OCI-LY7 (cell line): ENCODE results near the gene RSRP1. TPM values are rescaled to one million over a fixed set of nuclear protein-coding genes. Genes with fewer than 3 reads are reported as not detected.

Experiments used
- BruUV-seq: library from RNA; stranded (reverse); fragments of 400-500 nt; replicated peaks from 2 replicates; lab custom pipeline; 2021; lab: Mats Ljungman, UMichigan
- CTCF ChIA-PET: fragments of 300-600 bp; sonication (Branson Sonifier 250); formaldehyde crosslinking; loops from one replicate; lab custom pipeline; 2022; ENCODE audit warnings: antibody characterized with exemption; ENCODE audit not compliant: unreplicated experiment; lab: Charles Lee
- POLR2A ChIA-PET: fragments of 300-600 bp; sonication (Branson Sonifier 250); formaldehyde crosslinking; loops from one replicate; lab custom pipeline; 2022; ENCODE audit warnings: antibody characterized with exemption; lab: Charles Lee
- DNase-seq: peaks from one replicate; pipeline ENCODE4 v3.0.0-alpha.2; 2015; ENCODE audit warnings: low spot score
- H2AFZ ChIP-seq: fragments of 200-600 bp; sonication (generic), shearing (Covaris generic); 2 replicates; pipeline ENCODE4 v1.6.1; 2014; ENCODE audit warnings: mild to moderate bottlenecking, antibody characterized with exemption, low read length, moderate library complexity
- H3K27ac ChIP-seq: fragments of 200-600 bp; sonication (generic); 2 replicates; pipeline ENCODE4 v1.5.1; 2014; ENCODE audit warnings: mixed run types, low read depth, mild to moderate bottlenecking, moderate library complexity, low read length, inconsistent platforms; ENCODE audit not compliant: poor library complexity, severe bottlenecking
- H3K36me3 ChIP-seq: fragments of 200-600 bp; sonication (generic); 2 replicates; pipeline ENCODE4 v1.6.1; 2014; ENCODE audit warnings: mild to moderate bottlenecking, antibody characterized with exemption, low read length, moderate library complexity, mixed read lengths; ENCODE audit not compliant: insufficient read depth
- H3K4me1 ChIP-seq: fragments of 200-600 bp; sonication (generic); 2 replicates; pipeline ENCODE4 v1.5.1; 2014; ENCODE audit warnings: mild to moderate bottlenecking, low read length; ENCODE audit not compliant: insufficient read depth, poor library complexity, severe bottlenecking
- H3K4me2 ChIP-seq: fragments of 200-600 bp; sonication (generic); 2 replicates; pipeline ENCODE4 v1.6.1; 2014; ENCODE audit warnings: mild to moderate bottlenecking, low read length
- H3K4me3 ChIP-seq: fragments of 200-600 bp; sonication (generic); 2 replicates; pipeline ENCODE4 v1.5.1; 2014; ENCODE audit warnings: mild to moderate bottlenecking, low read depth, low read length; ENCODE audit not compliant: poor library complexity, severe bottlenecking
- H3K79me2 ChIP-seq: fragments of 200-600 bp; sonication (generic); 2 replicates; pipeline ENCODE4 v1.6.1; 2016; ENCODE audit warnings: low read depth, mild to moderate bottlenecking, low read length, moderate library complexity, mixed read lengths; ENCODE audit not compliant: insufficient read depth
- H3K9me2 ChIP-seq: fragments of 200-600 bp; sonication (generic); 2 replicates; pipeline ENCODE4 v1.6.1; 2016; ENCODE audit warnings: mild to moderate bottlenecking, low read length, mixed read lengths; ENCODE audit not compliant: insufficient read depth
- H3K9me3 ChIP-seq: fragments of 200-600 bp; sonication (generic); 2 replicates; pipeline ENCODE4 v1.6.1; 2014; ENCODE audit warnings: mild to moderate bottlenecking, mixed run types, low read length, mixed read lengths
- H4K20me1 ChIP-seq: fragments of 200-600 bp; sonication (generic); 2 replicates; pipeline ENCODE4 v1.6.1; 2014; ENCODE audit warnings: mild to moderate bottlenecking, antibody characterized with exemption, low read length, moderate library complexity, mixed read lengths; ENCODE audit not compliant: insufficient read depth
- EZH2phosphoT487 ChIP-seq: fragments of 200-600 bp; sonication (generic); IDR thresholded peaks from 2 replicates; pipeline ENCODE4 v1.6.1; 2018; ENCODE audit warnings: low read depth, borderline replicate concordance, mild to moderate bottlenecking, mixed run types, antibody characterized with exemption, low read length, moderate library complexity, mixed read lengths
- intact Hi-C: fragments of 100-400 bp; cut with micrococcal nuclease; formaldehyde crosslinking; loops from one replicate; pipeline ENCODE4 v1.10.0; 2022; ENCODE audit not compliant: unreplicated experiment
- total RNA-seq, 2 experiments: library from RNA; depleted of rRNA in 1 of 2; stranded (reverse); fragments of >200 nt in 1 of 2; shearing (Covaris generic) in 1 of 2; gene quantifications; 2 replicates each; pipeline ENCODE4 v1.2.3, GENCODE V29; 2014 to 2022
- TF ChIP-seq, protein P1 (sequence below): fragments of 200-600 bp; sonication (generic); conservative IDR thresholded peaks from 2 replicates; pipeline ENCODE4 v1.5.1; 2014; ENCODE audit warnings: mild to moderate bottlenecking, antibody characterized with exemption, low read length, moderate library complexity, mixed read lengths

Gene RSRP1
- total RNA-seq, 2 experiments from 2014 or later: 141 to 146 TPM

DNA sequence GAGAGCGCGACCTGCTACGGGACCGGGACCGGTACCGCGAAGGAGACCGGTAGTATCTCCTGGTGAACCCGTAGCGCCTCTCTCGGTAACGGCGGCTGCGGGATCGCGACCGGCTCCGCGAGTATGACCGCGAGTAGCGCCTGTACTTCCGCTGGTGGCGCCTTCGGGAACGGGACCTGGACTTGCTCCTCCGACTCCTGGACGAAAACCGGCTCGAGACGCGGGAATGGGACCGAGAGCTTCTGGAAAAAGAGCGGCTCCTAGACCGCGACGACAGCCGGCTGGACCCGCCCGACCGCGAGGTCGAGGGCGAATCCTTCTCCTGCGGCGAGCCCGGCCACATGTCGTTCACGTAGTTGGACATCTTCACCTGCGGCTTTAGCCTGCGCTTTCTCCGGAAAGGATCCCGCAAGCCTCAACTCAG is 642 bp downstream of the RSRP1 start:
- Histone ChIP-seq H3K36me3 (peaks cover 52% of the 10 kb centered on the region), H3K4me1 (peaks cover 33% of the 10 kb centered on the region), H3K9me2 (no peaks in the 10 kb centered on the region), H3K4me2 (peak overlapping the region; percentile 83), H3K79me2 (peaks cover 51% of the 10 kb centered on the region), H4K20me1 (peaks cover 28% of the 10 kb centered on the region), H3K4me3 (peak overlapping the region; percentile 78), H2AFZ (no peak overlapping the region), H3K9me3 (no peaks in the 10 kb centered on the region), H3K27ac (peak overlapping the region; percentile 85)
- no peak for TF ChIP-seq EZH2phosphoT487
- TF ChIP-seq, protein P1, sequence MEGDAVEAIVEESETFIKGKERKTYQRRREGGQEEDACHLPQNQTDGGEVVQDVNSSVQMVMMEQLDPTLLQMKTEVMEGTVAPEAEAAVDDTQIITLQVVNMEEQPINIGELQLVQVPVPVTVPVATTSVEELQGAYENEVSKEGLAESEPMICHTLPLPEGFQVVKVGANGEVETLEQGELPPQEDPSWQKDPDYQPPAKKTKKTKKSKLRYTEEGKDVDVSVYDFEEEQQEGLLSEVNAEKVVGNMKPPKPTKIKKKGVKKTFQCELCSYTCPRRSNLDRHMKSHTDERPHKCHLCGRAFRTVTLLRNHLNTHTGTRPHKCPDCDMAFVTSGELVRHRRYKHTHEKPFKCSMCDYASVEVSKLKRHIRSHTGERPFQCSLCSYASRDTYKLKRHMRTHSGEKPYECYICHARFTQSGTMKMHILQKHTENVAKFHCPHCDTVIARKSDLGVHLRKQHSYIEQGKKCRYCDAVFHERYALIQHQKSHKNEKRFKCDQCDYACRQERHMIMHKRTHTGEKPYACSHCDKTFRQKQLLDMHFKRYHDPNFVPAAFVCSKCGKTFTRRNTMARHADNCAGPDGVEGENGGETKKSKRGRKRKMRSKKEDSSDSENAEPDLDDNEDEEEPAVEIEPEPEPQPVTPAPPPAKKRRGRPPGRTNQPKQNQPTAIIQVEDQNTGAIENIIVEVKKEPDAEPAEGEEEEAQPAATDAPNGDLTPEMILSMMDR: peak; percentile 37; the same call in 1 of the 2 replicates
- ChIA-PET CTCF (no interaction called here), POLR2A (interaction anchor here (1.4 kb wide), 1 partner anchor 14 kb away, joined by 7 read pairs; the partner anchor contains the start of gene SYF2)
- intact Hi-C loops: loop anchor here (1.0 to 10.0 kb wide), 3 partner anchors 14 to 578 kb away; partner anchors contain the start of genes SYF2 and TMEM50A
- no TSS peak for BruUV-seq
- peak; percentile 38 for DNase-seq

DNA sequence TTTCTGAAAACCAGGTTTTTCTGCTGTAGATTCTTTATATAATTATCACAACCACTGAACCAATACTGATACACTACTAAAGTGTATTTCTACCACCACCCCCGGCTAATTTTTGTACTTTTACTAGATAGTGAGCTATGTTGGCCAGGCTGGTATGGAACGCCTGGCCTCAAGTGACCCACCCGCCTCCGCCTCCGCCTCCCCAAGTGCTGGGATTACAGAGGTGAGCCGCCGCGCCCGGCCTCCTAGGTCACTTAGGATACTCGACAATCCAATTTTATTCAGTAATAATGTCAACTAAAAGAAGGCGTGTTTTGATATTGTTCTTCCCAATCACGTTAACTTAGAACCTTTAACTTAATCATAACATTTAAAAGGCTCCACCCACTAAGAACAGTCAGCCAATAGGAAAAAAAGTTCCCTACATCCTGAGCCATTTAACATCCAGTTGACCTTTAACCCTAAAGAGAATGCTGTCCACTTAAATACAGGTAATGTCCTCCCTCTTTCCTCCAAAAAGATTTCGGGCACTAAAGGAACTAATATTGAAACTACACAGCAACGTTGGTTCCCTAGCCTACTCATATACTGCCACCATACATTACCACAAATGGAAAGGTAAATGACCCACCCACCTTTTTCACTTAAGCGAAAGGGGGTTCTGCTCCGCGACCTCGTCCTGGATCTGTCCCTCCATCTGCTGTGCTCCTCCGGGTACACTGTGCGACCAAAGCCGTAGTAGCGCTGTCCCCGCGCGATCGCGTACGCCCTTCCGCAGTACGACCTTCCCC is 1.2 kb downstream of the RSRP1 start:
- Histone ChIP-seq H3K36me3 (peaks cover 58% of the 10 kb centered on the region), H4K20me1 (peaks cover 28% of the 10 kb centered on the region), H2AFZ (no peak overlapping the region), H3K4me3 (peak overlapping the region; percentile 78), H3K27ac (peak overlapping the region; percentile 85), H3K4me1 (peaks cover 38% of the 10 kb centered on the region), H3K79me2 (peaks cover 51% of the 10 kb centered on the region), H3K9me2 (no peaks in the 10 kb centered on the region), H3K9me3 (no peaks in the 10 kb centered on the region), H3K4me2 (peak overlapping the region; percentile 83)
- POLR2A ChIA-PET: interaction anchor here (1.7 kb wide), 1 partner anchor 14 kb away, joined by 9 read pairs; the partner anchor contains the start of gene SYF2
- CTCF ChIA-PET: no interaction called here
- no TSS peak for BruUV-seq
- intact Hi-C loops: loop anchor here (5.0 to 10.0 kb wide), 2 partner anchors 91 to 579 kb away; partner anchors contain the start of gene TMEM50A
- peak; percentile 31 for DNase-seq
- TF ChIP-seq, protein P1: no peak
- TF ChIP-seq EZH2phosphoT487: no peak
